ENCODE results near the gene HOXB4. TPM values are rescaled to one million over a fixed set of nuclear protein-coding genes. Genes with fewer than 3 reads are reported as not detected.

HOXB4 gene
- total RNA-seq, 1 donor from 2014 or later = 2.4 TPM

GRCh38 chr17:48589060-48589830 lies 11.1 kb upstream of the HOXB4 start:
- no peak for ATAC-seq

GRCh38 chr17:48588528-48588927 lies 10.4 kb upstream of the HOXB4 start:
- no peak for ATAC-seq

- no peak for ATAC-seq
Measured at GRCh38 chr17:48588074-48588415, 9.9 kb upstream of the HOXB4 start.

- ATAC-seq = no peak
Measured at GRCh38 chr17:48587276-48588073, 9.3 kb upstream of the HOXB4 start.

- ATAC-seq = no peak
Measured at GRCh38 chr17:48586355-48587258, 8.5 kb upstream of the HOXB4 start.

- no peak for ATAC-seq
Measured at GRCh38 chr17:48584223-48584741, 6.1 kb upstream of the HOXB4 start.

- no peak for ATAC-seq
Measured at GRCh38 chr17:48583708-48584222, 5.6 kb upstream of the HOXB4 start.

GRCh38 chr17:48582750-48583069 lies 4.6 kb upstream of the HOXB4 start:
- ATAC-seq = no peak

GRCh38 chr17:48579760-48580554 lies 1.8 kb upstream of the HOXB4 start:
- ATAC-seq = no peak

- no peak for ATAC-seq
Measured at GRCh38 chr17:48579471-48579759, 1.3 kb upstream of the HOXB4 start.

GRCh38 chr17:48578616-48579470 lies 693 bp upstream of the HOXB4 start:
- peak; percentile 29 for ATAC-seq

- ATAC-seq = peak; percentile 4
Measured at GRCh38 chr17:48577330-48577945, 712 bp downstream of the HOXB4 start.

- ATAC-seq = peak; percentile 20
Measured at GRCh38 chr17:48576479-48577309, 1.5 kb downstream of the HOXB4 start.

GRCh38 chr17:48575673-48576478 lies 2.3 kb downstream of the HOXB4 start:
- ATAC-seq = no peak

- no peak for ATAC-seq
Measured at GRCh38 chr17:48575066-48575582, 3.0 kb downstream of the HOXB4 start.

GRCh38 chr17:48574505-48575065 lies 3.6 kb downstream of the HOXB4 start:
- ATAC-seq = no peak

GRCh38 chr17:48571826-48572417 lies 6.2 kb downstream of the HOXB4 start:
- ATAC-seq = no peak
